Right ventricle myocardium superior (tissue), 1 donor: ENCODE data around the gene ICA1L. TPM values are rescaled to one million over a fixed set of nuclear protein-coding genes. Genes with fewer than 3 reads are reported as not detected.
"Not testable (repeated sequence)": the region's sequence is repeated elsewhere in the genome, so short reads cannot be mapped to it uniquely, and the experiment has no call there.

Experiments used
- ATAC-seq: fragments of 200-7000 bp; cut with Tn5 transposase; one replicate; pipeline ENCODE4 v1.9.1; 2020; ENCODE audit warnings: mild to moderate bottlenecking; ENCODE audit not compliant: poor library complexity
- DNase-seq: peaks from one replicate; pipeline ENCODE4 v3.0.0-alpha.2; 2020
- intact Hi-C: fragments of 100-400 bp; cut with DNase I; formaldehyde crosslinking; loops from one replicate; pipeline ENCODE4 v1.11.2; 2022
- long read RNA-seq: library from polyadenylated mRNA; unstranded; transcript quantifications from one replicate; pipeline ENCODE4 v2.0.0, GENCODE V29; 2021
- total RNA-seq: library from RNA; stranded (reverse); fragmentation: NEBNext Ultra II Directional; extraction: Animal tissue kit (Norgen Biotek cat#: 25700); gene quantifications from one replicate; pipeline ENCODE4 v1.2.1, GENCODE V29; 2021
- donor health status: DM: no; HTN: yes; CAD: no; lungs with severe emphysema.

ICA1L gene
- 5.1 TPM for total RNA-seq
- long read RNA-seq, partial matches to known transcripts = 0 of 5 reads
- long read RNA-seq, other reads (novel, unspliced or antisense) = 4 of 5 reads

GRCh38 chr2:202871300-202872141 is at the start of gene ICA1L:
ICA1L (minus strand) TSS chr2:202871766; CDS start chr2:202829009, 42,757 bp downstream.
- DNase-seq (peak; percentile 77), ATAC-seq (peak; percentile 93)
- intact Hi-C loops = loop anchor here (2.0 kb wide), 1 partner anchor 283 kb away; no protein-coding TSS in a partner anchor

DNA sequence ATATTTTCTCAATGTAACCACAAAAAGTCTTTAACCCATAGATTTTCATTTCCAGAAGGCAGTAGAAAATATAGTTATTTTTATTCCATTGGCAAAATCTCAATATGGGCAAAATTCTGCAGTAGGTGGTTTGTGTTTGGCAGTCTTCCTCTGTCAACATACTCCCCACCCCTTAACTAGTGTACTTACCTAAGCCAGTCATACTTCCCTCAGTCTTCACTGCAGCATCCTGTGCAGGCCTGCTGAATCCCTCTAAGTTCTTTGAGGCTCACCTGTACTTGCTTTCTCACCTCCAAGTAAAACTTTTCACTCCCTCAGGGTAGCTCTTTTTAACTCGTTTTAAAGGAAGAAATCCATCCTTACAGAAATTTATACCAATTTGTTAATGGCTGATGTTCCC is 47.3 kb upstream of the ICA1L start:
- no peak for DNase-seq
- intact Hi-C loops = no loop called here
- ATAC-seq = no peak

- DNase-seq, intact Hi-C loops: not testable (repeated sequence)
- peak; percentile 89 for ATAC-seq
Observed at GRCh38 chr2:202912342-202913201, 41.0 kb upstream of the ICA1L start.

DNA sequence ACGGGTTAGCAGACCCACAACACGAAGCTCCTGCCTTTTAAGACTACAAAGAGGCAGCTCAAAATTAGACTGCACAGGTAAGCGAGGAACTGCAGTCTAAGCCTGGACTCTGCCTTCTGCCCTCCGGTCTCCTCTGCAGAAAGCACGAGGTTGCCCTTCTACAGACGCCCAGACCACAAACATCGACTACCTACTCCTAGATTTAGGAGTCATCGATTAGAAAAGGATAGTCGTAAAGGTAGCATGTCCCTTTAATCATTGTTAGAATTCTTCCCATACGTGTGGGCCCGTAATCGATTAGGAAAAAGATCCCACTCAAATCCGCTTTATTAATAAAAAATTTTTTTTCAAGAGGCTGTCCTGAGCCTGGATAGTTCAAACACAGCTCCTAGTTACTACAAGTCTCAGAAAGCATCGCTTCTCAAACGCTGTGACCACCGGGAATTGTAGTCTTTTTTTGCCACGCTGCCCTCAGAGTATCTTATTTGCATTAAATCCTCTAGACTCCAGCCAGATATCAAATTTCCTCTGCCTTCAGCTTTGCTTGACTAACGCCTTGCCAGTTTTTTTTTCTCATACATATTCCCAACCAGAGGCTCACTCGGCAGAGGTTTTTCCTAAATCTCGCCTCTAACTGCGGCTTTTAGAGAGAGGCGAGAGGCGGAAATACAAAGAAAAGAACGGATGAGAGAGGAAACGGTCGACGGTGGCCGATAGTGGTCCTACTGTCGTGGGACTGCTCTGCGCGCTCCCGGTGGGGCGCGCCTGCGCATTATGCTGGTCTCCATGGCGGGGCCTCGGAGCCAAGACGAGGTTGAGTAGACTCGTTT is 40.2 kb upstream of the ICA1L start, which contains the start of the genes CARF and WDR12:
CARF (plus strand) TSS at position 764 of the 830 bp plus-strand sequence. CDS start 29,628 bp downstream, outside the sequence.
WDR12 (minus strand) TSS at position 162 of the 830 bp plus-strand sequence. CDS start 197 bp downstream, outside the sequence.
- DNase-seq (peak; percentile 95), ATAC-seq (peak; percentile 98)
- intact Hi-C loops = no loop called here

- intact Hi-C loops = no loop called here
- ATAC-seq (peak; percentile 3), DNase-seq (no peak)
Observed at GRCh38 chr2:202911203-202911511, 39.6 kb upstream of the ICA1L start.

DNA sequence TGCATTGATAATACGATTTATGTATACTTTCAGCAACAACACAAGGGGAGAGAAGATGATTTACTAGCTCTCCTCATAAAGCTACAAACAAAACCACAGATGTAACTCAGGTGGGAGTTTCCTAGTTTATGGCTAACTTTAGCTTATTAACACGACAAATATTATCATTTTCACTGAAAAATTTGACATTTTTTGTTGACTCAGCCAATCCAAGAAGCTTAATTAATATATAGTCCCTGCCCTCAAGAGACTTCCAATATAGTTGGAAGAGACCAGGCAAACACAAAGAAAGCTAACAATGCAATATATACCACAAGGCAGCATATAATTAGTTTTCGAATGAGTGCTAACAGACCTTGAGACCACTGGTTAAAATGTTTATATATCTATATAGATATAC is 39.1 kb upstream of the ICA1L start:
- intact Hi-C loops = no loop called here
- DNase-seq (no peak), ATAC-seq (no peak)

DNA sequence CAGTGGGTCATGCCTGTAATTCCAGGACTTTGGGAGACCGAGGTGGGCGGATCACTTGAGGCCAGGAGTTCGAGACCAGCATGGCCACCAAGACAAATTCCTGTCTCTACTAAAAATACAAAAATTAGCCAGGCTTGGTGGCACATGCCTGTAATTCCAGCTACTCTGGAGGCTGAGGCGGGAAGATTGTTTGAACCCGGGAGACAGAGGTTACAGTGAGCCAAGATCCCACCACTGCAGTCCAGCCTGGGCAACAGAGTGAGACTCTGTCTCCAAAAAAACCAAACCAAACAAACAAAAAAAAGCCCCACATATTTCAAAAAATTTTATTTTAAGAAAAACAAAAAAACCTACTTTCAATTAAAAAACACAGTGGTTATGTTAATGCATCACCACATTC is 38.7 kb upstream of the ICA1L start:
- DNase-seq, ATAC-seq, intact Hi-C loops: not testable (repeated sequence)

DNA sequence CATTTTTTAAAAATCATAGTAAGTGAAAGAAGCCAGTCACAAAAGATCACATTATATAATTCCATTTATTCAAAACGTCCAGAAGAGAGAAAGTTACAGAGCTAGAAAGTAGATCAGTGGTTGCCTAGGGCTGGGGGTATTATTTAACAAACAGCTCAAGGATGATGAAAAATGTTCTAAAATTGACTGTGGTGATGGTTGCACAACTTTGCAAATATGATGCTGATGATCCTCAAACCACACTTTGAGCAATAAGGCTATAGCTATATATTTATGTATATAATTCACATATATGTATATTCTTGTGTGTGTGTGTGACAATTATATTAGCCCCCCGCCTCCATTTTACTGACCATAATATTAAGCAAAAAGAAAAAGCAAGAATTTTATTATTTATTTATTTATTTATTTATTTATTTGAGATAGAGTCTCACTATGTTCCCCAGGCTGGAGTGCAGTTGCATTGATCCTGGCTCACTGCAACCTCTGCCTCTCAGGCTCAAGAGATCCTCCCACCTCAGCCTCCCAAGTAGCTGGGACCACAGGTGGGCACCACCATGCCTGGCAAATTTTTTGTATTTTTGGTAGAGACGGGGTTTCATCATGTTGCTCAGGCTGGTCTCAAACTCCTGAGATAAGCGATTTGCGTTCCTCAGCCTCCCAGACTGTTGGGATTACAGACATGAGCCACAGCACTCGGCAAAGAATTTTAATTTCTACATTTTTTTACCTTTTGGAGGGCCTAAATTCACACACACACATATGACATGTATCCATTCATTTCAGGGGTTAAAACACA is 38.0 kb upstream of the ICA1L start:
- ATAC-seq = no peak
- no peak for DNase-seq
- intact Hi-C loops = no loop called here

DNA sequence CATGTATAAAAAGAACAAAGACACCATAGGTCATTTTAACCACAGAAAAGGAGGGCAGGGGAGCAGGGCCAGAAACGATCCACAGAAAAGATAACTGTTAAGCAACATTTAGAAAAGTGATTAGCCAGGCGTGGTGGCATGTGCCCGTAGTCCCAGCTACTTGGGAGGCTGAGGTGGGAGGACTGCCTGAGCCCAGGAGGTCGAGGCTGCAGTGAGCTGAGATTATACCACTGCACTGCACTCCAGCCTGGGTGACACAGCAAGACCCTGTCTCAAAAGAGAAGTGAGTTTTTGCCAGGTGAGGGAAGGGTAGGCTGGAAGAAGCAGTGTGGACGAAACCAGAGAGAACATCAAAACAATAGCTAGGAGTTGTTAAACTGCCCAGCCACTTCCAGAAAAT is 36.6 kb upstream of the ICA1L start:
- intact Hi-C loops = no loop called here
- ATAC-seq (no peak), DNase-seq (no peak)

DNA sequence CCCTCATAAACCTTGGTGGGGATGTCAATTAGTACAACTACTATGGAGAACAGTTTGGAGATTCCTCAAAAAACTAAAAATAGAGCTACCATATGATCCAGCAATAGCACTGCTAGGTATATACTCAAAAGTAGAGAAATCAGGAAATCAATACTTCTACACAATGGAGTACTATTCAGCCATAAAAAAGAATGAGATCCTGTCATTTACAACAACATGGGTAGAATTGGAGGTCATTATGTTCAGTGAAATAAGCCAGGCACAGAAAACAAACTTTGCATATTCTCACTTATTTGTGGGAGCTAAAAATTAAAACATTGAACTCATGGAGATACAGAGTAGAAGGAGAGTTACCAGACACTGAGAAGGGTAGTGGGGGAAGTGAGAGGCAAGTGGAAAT is 33.9 kb upstream of the ICA1L start:
- intact Hi-C loops, ATAC-seq, DNase-seq: not testable (repeated sequence)

DNA sequence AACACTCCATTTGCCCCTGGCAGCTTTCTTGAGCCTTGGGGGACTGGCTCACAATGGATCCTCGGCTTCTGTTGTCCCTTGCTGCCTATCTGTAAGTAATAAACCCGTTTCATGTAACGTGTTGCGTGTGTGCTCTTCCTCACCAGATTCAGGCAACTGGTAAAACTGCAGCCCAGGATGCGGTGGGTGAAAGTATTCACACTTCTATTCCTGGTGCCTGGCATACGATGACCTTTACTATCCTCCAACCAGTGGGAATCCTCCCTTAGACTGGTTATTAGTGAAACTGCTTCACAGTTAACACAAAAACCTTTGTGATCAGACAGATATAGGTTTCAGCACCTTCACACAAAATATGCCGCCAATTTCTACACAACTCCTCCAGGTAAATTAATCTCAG is 13.6 kb upstream of the ICA1L start:
- DNase-seq (no peak), ATAC-seq (no peak)
- intact Hi-C loops = no loop called here

- DNase-seq = no peak
- intact Hi-C loops = no loop called here
- ATAC-seq = no peak
Observed at GRCh38 chr2:202883987-202884675, 12.6 kb upstream of the ICA1L start.

GRCh38 chr2:202881570-202881969 is 10.0 kb upstream of the ICA1L start:
- intact Hi-C loops = no loop called here
- DNase-seq (no peak), ATAC-seq (no peak)

DNA sequence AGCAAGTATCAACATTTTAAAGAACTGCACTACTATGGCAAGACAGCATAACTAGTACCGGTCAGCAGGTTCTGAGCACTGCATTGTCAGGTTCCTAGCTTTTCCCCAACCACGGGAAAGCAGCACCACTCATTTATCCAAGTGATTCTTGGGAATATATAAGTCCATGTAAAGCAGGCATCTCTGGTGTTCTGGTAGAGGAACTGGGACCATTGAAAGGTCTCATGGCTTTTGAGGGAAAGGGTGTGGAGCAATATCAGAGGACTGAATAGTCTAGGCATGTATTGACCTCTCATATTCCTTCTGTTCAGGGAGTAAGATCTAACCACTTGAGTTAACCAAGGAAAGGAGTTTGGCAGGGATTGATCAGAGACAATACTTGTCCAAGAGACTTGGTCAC is 6.1 kb upstream of the ICA1L start:
- DNase-seq (no peak), ATAC-seq (no peak)
- intact Hi-C loops = no loop called here

DNA sequence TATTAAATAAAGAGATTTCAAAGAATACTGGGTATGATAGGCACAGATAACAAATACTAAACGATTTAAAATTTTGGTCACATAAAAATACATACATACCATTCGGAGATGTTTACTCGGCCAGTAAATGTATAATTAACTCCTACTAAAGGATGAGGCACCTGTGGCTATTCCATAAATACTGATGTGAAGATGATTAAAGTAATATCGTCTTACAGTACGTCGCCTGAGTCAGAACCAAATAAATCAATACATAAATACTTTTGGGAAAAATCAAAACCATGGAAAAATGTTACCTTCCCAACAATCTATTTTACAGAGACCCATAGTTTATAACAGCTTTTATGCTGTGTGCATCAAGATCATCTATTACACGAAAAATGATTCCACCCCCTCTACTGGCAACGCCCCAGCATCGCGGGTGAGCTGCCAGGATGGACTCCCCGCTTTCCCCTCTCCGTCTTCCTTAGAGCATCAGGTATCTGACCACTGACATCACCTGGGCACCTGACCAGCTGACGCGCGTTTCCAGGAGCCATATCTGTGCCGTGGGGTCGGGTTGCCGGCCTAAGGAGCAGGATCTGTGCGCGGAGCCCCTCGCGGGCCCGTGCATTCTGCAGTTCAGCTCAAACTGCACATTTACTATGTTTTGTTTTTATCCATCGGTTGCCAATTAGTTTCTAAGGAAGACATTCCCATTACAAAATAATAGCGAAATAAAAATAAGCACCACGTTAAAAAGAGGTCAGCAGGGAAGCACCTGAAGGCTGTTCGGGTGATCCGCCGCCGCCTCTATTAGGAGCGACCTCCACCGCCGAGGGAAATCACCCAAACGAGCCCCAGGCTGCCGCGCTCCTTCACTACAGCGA is 901 bp downstream of the ICA1L start:
- intact Hi-C loops = loop anchor here (2.0 kb wide), 1 partner anchor 282 kb away; no protein-coding TSS in a partner anchor
- DNase-seq (peak; percentile 67), ATAC-seq (peak; percentile 94)

DNA sequence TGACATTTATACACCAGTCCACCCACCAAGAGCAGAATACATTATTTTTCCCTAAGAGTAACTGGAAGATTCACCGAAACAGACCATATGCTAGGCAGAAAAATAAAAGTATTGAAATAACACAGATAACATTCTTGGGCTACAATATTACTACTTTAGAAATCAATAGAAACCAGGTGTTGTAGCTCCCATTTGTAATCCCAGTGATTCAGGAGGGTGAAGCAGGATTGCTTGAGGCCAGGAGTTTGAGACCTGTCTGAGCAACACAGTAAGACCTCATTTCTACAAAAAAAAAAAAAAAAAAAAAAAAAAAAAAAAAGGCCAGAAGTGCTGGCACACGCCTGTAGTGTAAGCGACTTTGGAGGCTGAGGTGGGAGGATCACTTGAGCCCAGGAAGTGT is 9.6 kb downstream of the ICA1L start:
- intact Hi-C loops = no loop called here
- no peak for DNase-seq
- no peak for ATAC-seq
